RCC 7860 (cell line): ENCODE measurements around the gene VWC2.

ENCODE experiments used
- DNase-seq: peaks from one replicate; pipeline ENCODE4 v3.0.0-alpha.2; 2015; ENCODE audit warnings: low spot score
- FAIRE-seq: peaks from 2 replicates; lab custom pipeline; 2012; peaks lifted over from hg19 to GRCh38; lab: Jason Lieb, UNC

The VWC2 gene

GRCh38 chr7:49781996-49782395, 8.6 kb downstream of the VWC2 start:
- DNase-seq: no peak
- no peak for FAIRE-seq

GRCh38 chr7:49783446-49783845, 10.0 kb downstream of the VWC2 start:
- no peak for DNase-seq
- FAIRE-seq: no peak

- DNase-seq: no peak
- FAIRE-seq: no peak
Observed at GRCh38 chr7:49787980-49788379, 14.5 kb downstream of the VWC2 start.

GRCh38 chr7:49788455-49789059, 15.1 kb downstream of the VWC2 start:
- no peak for FAIRE-seq
- DNase-seq: no peak

- FAIRE-seq (no peak), DNase-seq (no peak)
Observed at GRCh38 chr7:49789736-49790135, 16.3 kb downstream of the VWC2 start.

GRCh38 chr7:49790209-49790608, 16.8 kb downstream of the VWC2 start:
- FAIRE-seq (no peak), DNase-seq (no peak)

GRCh38 chr7:49791088-49791741, 17.8 kb downstream of the VWC2 start:
- FAIRE-seq (no peak), DNase-seq (no peak)

GRCh38 chr7:49797987-49798660, 24.7 kb downstream of the VWC2 start:
- FAIRE-seq: no peak
- no peak for DNase-seq

GRCh38 chr7:49800031-49800430, 26.6 kb downstream of the VWC2 start:
- FAIRE-seq (no peak), DNase-seq (no peak)

GRCh38 chr7:49802600-49802999, 29.2 kb downstream of the VWC2 start:
- no peak for DNase-seq
- FAIRE-seq: no peak

GRCh38 chr7:49803812-49804211, 30.4 kb downstream of the VWC2 start:
- FAIRE-seq: no peak
- DNase-seq: no peak

- FAIRE-seq (no peak), DNase-seq (no peak)
Observed at GRCh38 chr7:49805371-49806007, 32.1 kb downstream of the VWC2 start.

GRCh38 chr7:49812534-49812933, 39.1 kb downstream of the VWC2 start:
- FAIRE-seq (no peak), DNase-seq (no peak)

GRCh38 chr7:49817279-49817678, 43.8 kb downstream of the VWC2 start:
- FAIRE-seq: no peak
- no peak for DNase-seq

- FAIRE-seq (no peak), DNase-seq (no peak)
Observed at GRCh38 chr7:49821181-49821580, 47.7 kb downstream of the VWC2 start.

GRCh38 chr7:49822856-49823255, 49.4 kb downstream of the VWC2 start:
- DNase-seq (no peak), FAIRE-seq (no peak)

GRCh38 chr7:49823566-49823965, 50.1 kb downstream of the VWC2 start:
- DNase-seq (no peak), FAIRE-seq (no peak)

GRCh38 chr7:49839863-49840645, 66.6 kb downstream of the VWC2 start:
- FAIRE-seq (no peak), DNase-seq (no peak)

- no peak for FAIRE-seq
Observed at GRCh38 chr7:49840751-49841405, 67.4 kb downstream of the VWC2 start.

GRCh38 chr7:49845626-49846025, 72.2 kb downstream of the VWC2 start:
- DNase-seq (no peak), FAIRE-seq (no peak)

More at GRCh38 chr7:49840751-49841405, 67.4 kb downstream of the VWC2 start:
- DNase-seq: no peak
